Esophagus squamous epithelium (tissue), 5 donors: Measurements from ENCODE around the gene PRKG1. TPM values are rescaled to one million over a fixed set of nuclear protein-coding genes. Genes with fewer than 3 reads are reported as not detected.
A peak's percentile ranks its signal among the peaks of the same experiment; 100 is the strongest.

Experiments
- DNase-seq: peaks from one replicate; lab custom pipeline; 2025; lab: John Stamatoyannopoulos, UW
- H3K27ac ChIP-seq, 4 donors: fragments of 200-600 bp; sonication (generic); one replicate each; pipeline ENCODE4 v1.5.1; 2016 to 2019; ENCODE audit warnings: mild to moderate bottlenecking in 1 of 4
- H3K27me3 ChIP-seq, 4 donors: fragments of 200-600 bp; sonication (generic); 1 replicate in 3 of 4; 2 replicates in 1 of 4; pipeline versions ENCODE4 v1.5.1 to v1.6.0; 2017 to 2021; ENCODE audit warnings: antibody characterized with exemption in 1 of 4
- H3K36me3 ChIP-seq, 3 donors: fragments of 200-600 bp; sonication (generic); one replicate each; pipeline ENCODE4 v1.5.1; 2016 to 2019
- H3K4me1 ChIP-seq, 3 donors: fragments of 200-600 bp; sonication (generic); one replicate each; pipeline ENCODE4 v1.5.1; 2017 to 2019
- H3K4me3 ChIP-seq, 4 donors: fragments of 200-600 bp; sonication (generic); 1 replicate in 3 of 4; 2 replicates in 1 of 4; pipeline ENCODE4 v1.5.1; 2016 to 2019; ENCODE audit warnings: mild to moderate bottlenecking in 2 of 4, moderate library complexity in 1 of 4
- H3K9me3 ChIP-seq, 3 donors: fragments of 200-600 bp; sonication (generic); one replicate each; pipeline ENCODE4 v1.5.1; 2016 to 2019
- POLR2A ChIP-seq, 4 donors: fragments of 450-650 bp; IDR thresholded peaks; one replicate each; pipeline ENCODE4 v1.6.1; 2017; ENCODE audit warnings: antibody characterized with exemption in 4 of 4, mild to moderate bottlenecking in 4 of 4, moderate library complexity in 3 of 4
- WGBS, 2 donors: methylation state at CpG; one replicate each; pipeline ENCODE4 v1.1.5; 2018; 5-methylcytosine and 5-hydroxymethylcytosine counted together
- intact Hi-C: fragments of 100-400 bp; cut with DNase I; formaldehyde crosslinking; loops from one replicate; pipeline ENCODE4 v1.15.0; 2022
- total RNA-seq, 4 donors: library from RNA; depleted of rRNA; stranded (reverse); fragments of >200 nt; gene quantifications; one replicate each; pipeline ENCODE4 v1.1.0, GENCODE V29; 2016
- TF ChIP-seq, protein P1 (sequence below), 6 experiments: fragments of 450-650 bp in 4 of 6; fragments of 200-600 bp in 2 of 6; sonication (generic) in 2 of 6; IDR thresholded peaks; one replicate each; pipeline ENCODE4 v1.5.1; 2016 to 2019; ENCODE audit warnings: antibody characterized with exemption in 6 of 6, mild to moderate bottlenecking in 4 of 6, moderate library complexity in 4 of 6
- donor health status: DM: yes; HTN: yes; CAD: no.

Gene PRKG1
- total RNA-seq, 4 donors from 2014 or later = 2.0 to 10.9 (median 3.8) TPM

DNA sequence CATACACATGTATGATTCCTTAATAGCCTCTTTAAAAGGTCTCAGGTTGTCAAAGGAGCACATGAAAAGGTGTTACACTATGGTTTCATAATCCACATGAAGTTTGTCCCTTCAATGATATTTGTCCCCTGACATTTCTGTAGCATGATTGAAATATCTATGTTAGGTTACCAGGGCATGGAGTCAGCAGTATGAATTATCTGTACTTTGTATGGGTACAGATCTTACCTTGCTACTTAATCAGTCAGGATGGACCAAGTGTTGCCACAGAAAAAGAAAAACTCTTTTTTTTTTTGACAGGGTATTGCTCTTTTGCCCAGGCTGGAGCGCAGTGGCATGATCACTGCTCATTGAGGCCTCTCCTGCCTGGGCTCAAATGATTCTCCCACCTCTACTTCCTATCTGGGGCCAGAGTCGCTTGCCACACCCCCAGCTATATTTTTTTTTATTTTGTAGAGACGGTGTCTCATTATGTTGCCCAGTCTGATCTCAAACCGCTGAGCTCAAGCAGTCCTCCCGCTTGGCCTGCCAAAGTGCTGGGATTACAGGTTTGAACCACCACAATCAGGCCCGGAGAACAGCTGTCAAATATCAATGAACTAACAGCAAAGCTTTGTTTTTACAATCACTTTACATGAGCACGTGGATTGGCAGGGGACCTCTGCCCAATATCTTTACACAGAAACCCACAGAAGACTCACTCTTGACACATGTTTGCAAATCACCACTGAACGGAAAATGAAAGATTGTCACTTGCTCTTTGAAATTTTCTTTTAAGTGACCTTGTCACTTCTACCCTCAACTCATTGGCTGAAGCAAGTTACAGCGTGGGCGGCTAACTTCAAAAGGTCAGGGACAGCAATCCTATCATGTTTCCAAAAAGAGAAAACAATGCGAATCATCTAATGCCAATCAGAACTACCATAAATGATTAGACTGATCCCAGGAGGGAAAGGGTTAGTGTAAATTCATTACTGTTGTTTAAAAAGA is 140.2 kb downstream of the PRKG1 start:
- Histone ChIP-seq H3K4me1 (peaks cover 0 to 10% (median 0%) of the 10 kb centered on the region in 3 donors), H3K9me3 (no peaks in the 10 kb centered on the region), H3K27me3 (no peaks in the 10 kb centered on the region), H3K27ac (peak overlapping the region in 1 of 4 donors; percentile 21), H3K4me3 (no peak overlapping the region), H3K36me3 (no peaks in the 10 kb centered on the region)
- no peak for TF ChIP-seq POLR2A (IDR thresholded peaks at IDR 0.05)
- TF ChIP-seq, protein P1, sequence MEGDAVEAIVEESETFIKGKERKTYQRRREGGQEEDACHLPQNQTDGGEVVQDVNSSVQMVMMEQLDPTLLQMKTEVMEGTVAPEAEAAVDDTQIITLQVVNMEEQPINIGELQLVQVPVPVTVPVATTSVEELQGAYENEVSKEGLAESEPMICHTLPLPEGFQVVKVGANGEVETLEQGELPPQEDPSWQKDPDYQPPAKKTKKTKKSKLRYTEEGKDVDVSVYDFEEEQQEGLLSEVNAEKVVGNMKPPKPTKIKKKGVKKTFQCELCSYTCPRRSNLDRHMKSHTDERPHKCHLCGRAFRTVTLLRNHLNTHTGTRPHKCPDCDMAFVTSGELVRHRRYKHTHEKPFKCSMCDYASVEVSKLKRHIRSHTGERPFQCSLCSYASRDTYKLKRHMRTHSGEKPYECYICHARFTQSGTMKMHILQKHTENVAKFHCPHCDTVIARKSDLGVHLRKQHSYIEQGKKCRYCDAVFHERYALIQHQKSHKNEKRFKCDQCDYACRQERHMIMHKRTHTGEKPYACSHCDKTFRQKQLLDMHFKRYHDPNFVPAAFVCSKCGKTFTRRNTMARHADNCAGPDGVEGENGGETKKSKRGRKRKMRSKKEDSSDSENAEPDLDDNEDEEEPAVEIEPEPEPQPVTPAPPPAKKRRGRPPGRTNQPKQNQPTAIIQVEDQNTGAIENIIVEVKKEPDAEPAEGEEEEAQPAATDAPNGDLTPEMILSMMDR (IDR thresholded peaks at IDR 0.05) = no peak
- 64% methylated on average over 11 of the region's 11 CpGs for WGBS, 2 donors
- no peak for DNase-seq
- intact Hi-C loops = no loop called here

DNA sequence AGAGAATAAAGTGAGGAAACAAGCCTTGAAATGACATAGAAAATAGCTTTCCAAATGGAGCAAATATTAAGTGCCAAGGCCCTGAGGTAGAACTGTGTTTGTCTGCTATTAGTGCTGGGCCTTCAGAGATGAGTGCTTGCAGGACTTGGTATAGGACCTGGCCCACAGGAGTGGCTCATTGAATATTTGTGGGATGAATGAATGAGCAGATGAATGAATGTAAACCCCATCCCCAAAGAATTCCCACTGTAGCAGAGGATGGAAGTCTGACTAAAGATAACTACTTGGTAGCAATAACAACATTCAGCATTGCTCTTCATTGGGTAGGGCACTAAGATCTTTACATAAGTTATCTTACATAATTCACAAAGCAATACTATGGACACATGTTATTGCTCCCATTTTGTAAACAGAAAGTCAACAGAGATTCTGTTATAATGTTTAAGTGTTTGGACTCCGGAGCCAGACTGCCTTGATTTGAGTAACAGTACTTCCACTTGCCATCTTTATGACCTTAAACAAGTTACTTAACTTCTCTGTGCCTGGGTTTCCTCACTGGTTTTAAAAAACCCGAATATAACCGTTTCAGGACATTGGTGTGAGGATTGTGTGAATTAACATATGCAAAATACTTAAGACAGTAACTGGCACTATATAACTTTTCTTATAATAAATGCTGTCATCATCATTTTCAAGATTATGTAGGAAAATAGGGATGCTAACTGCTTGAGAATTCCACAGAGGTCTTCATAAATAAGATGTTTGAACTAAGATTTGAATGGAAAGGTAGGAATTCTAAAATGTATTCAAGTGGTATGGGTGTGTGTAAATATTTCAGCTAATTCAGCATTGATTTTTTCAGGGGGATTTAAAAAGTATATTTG is 141.9 kb downstream of the PRKG1 start:
- no peak for DNase-seq
- H3K36me3 ChIP-seq = no peaks in the 10 kb centered on the region
- no peaks in the 10 kb centered on the region for H3K9me3 ChIP-seq
- TF ChIP-seq, protein P1 (IDR thresholded peaks at IDR 0.05) = no peak
- TF ChIP-seq POLR2A (IDR thresholded peaks at IDR 0.05) = no peak
- H3K27me3 ChIP-seq = no peaks in the 10 kb centered on the region
- H3K27ac ChIP-seq = no peak overlapping the region
- H3K4me1 ChIP-seq = peaks cover 0 to 10% (median 0%) of the 10 kb centered on the region in 3 donors
- 59 to 81% methylated on average over 3 of the region's 3 CpGs for WGBS, 2 donors
- intact Hi-C loops = no loop called here
- no peak overlapping the region for H3K4me3 ChIP-seq

DNA sequence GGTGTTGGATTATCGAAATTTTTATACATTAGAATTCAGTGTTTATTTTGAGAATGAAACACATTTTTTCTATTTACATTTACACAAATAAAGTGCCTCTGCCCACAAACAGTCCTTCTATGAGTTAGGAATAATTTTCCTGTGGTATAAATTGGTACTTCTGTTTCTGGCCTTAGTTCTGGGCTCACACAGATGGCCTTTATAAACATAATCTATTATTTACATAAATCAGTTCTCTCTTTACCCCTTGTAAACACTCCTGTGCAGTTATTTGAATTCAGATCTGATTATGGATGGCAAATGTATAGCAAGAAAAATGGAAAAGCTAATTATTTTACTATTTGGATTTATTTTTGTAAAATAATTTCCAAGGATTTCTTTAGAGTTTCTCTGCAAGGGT is 143.2 kb downstream of the PRKG1 start:
- no peak overlapping the region for H3K27ac ChIP-seq
- 31 to 59% methylated on average over 1 of the region's 1 CpG for WGBS, 2 donors
- intact Hi-C loops = no loop called here
- no peaks in the 10 kb centered on the region for H3K27me3 ChIP-seq
- TF ChIP-seq, protein P1 (IDR thresholded peaks at IDR 0.05) = no peak
- no peak for TF ChIP-seq POLR2A (IDR thresholded peaks at IDR 0.05)
- no peaks in the 10 kb centered on the region for H3K9me3 ChIP-seq
- no peak for DNase-seq
- H3K4me1 ChIP-seq = peaks cover 0 to 10% (median 0%) of the 10 kb centered on the region in 3 donors
- no peak overlapping the region for H3K4me3 ChIP-seq
- H3K36me3 ChIP-seq = no peaks in the 10 kb centered on the region

DNA sequence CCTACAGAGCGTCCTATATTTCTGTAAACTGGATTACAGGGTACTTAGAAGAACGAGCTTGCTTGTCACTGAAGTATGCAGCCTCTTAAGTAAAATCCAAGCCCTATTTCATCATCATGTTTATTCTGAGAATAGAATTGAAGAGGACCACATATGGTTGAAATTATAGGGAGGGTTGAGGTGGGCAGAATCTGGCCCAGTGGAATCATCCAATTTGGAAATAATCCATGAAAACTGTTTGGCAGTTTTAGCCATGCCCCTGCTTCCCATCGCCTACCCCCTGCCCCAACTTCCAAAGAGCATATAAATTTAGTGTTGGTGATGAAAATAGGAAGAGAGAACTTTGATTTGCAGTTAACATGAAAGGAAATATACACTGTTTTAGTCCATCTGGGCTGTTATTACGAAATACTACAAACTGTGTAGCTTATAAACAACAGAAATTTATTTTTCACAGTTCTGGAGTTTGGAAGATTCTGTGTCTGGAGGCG is 150.4 kb downstream of the PRKG1 start:
- Histone ChIP-seq H3K4me1 (no peaks in the 10 kb centered on the region), H3K4me3 (peak overlapping the region in 1 of 4 donors; percentile 35), H3K27me3 (no peaks in the 10 kb centered on the region), H3K27ac (peak overlapping the region in 2 of 4 donors; percentile 43 to 55), H3K9me3 (no peaks in the 10 kb centered on the region), H3K36me3 (no peaks in the 10 kb centered on the region)
- WGBS, 2 donors = 45 to 48% methylated on average over 5 of the region's 5 CpGs
- intact Hi-C loops = no loop called here
- DNase-seq = no peak
- TF ChIP-seq POLR2A (IDR thresholded peaks at IDR 0.05) = no peak
- TF ChIP-seq, protein P1 (IDR thresholded peaks at IDR 0.05) = no peak
